GM19463 (cell line): ENCODE data around the gene ZC3H12C.
A peak's percentile ranks its signal among the peaks of the same experiment; 100 is the strongest.

Source experiments
- ATAC-seq: cut with Tn5 transposase; IDR thresholded peaks from one replicate; pipeline ENCODE4 v1.9.1; 2021; ENCODE audit warnings: mild to moderate bottlenecking, moderate library complexity; ENCODE audit not compliant: unreplicated experiment

ZC3H12C gene

GRCh38 chr11:110076371-110076965 lies 16.7 kb upstream of the ZC3H12C start:
- ATAC-seq, result peak; percentile 56

- peak; percentile 16 for ATAC-seq
Observed at GRCh38 chr11:110077346-110077745, 15.8 kb upstream of the ZC3H12C start.

- peak; percentile 80 for ATAC-seq
Observed at GRCh38 chr11:110077831-110078325, 15.3 kb upstream of the ZC3H12C start.

GRCh38 chr11:110078923-110079544 lies 14.2 kb upstream of the ZC3H12C start:
- ATAC-seq, result no peak

- no peak for ATAC-seq
Observed at GRCh38 chr11:110079726-110080125, 13.5 kb upstream of the ZC3H12C start.

GRCh38 chr11:110081462-110082376 lies 11.5 kb upstream of the ZC3H12C start:
- ATAC-seq, result no peak

- no peak for ATAC-seq
Observed at GRCh38 chr11:110082899-110083298, 10.3 kb upstream of the ZC3H12C start.

- ATAC-seq, result no peak
Observed at GRCh38 chr11:110085255-110085838, 7.8 kb upstream of the ZC3H12C start.

- ATAC-seq, result no peak
Observed at GRCh38 chr11:110086892-110087309, 6.3 kb upstream of the ZC3H12C start.

- no peak for ATAC-seq
Observed at GRCh38 chr11:110087812-110088534, 5.2 kb upstream of the ZC3H12C start.

GRCh38 chr11:110088535-110089344 lies 4.5 kb upstream of the ZC3H12C start:
- ATAC-seq, result no peak

- ATAC-seq, result peak; percentile 25
Observed at GRCh38 chr11:110089617-110090282, 3.4 kb upstream of the ZC3H12C start.

- no peak for ATAC-seq
Observed at GRCh38 chr11:110090466-110091026, 2.6 kb upstream of the ZC3H12C start.

GRCh38 chr11:110092111-110092514 lies 1.1 kb upstream of the ZC3H12C start:
- ATAC-seq, result no peak

- peak; percentile 8 for ATAC-seq
Observed at GRCh38 chr11:110093407-110094297, 460 bp downstream of the ZC3H12C start.

GRCh38 chr11:110094298-110095285 lies 1.4 kb downstream of the ZC3H12C start:
- no peak for ATAC-seq

GRCh38 chr11:110095554-110095953 lies 2.4 kb downstream of the ZC3H12C start:
- ATAC-seq, result no peak
